Activated naive CD8-positive, alpha-beta T cell treated with anti-CD3 and anti-CD28 coated beads, Interleukin-2, amount 10 ng/mL, durations not matched to agents 7 days and 5 days (primary cell): ENCODE data around the gene COPS2. TPM values are rescaled to one million over a fixed set of nuclear protein-coding genes. Genes with fewer than 3 reads are reported as not detected.

ENCODE experiments used
- ATAC-seq: fragments of 150-1000 bp; cut with Tn5 transposase; one replicate; pipeline ENCODE4 v1.10.0; 2021; ENCODE audit warnings: low read depth, moderate library complexity
- POLR2A ChIA-PET: fragments of 350-600 bp; sonication (Branson Sonifier 250); formaldehyde crosslinking; loops from one replicate; lab custom pipeline; 2021; ENCODE audit warnings: antibody characterized with exemption; lab: Charles Lee
- DNase-seq: peaks from one replicate; pipeline ENCODE4 v3.0.0; 2021
- H3K27ac Mint-ChIP-seq: one replicate; pipeline ENCODE4 v1.8.0; 2022; ENCODE audit warnings: mild to moderate bottlenecking, mixed read lengths
- H3K27me3 Mint-ChIP-seq: one replicate; pipeline ENCODE4 v1.8.0; 2022; ENCODE audit warnings: mild to moderate bottlenecking, moderate library complexity, mixed read lengths
- H3K36me3 Mint-ChIP-seq: one replicate; pipeline ENCODE4 v1.8.0; 2021; ENCODE audit warnings: mild to moderate bottlenecking, mixed read lengths
- H3K4me1 Mint-ChIP-seq: one replicate; pipeline ENCODE4 v1.8.0; 2021; ENCODE audit warnings: mixed read lengths
- H3K4me3 Mint-ChIP-seq: one replicate; pipeline ENCODE4 v1.8.0; 2022; ENCODE audit warnings: mild to moderate bottlenecking, moderate library complexity, mixed read lengths
- H3K9me3 Mint-ChIP-seq: one replicate; pipeline ENCODE4 v1.8.0; 2021; ENCODE audit warnings: mixed read lengths
- total RNA-seq, 2 experiments: library from RNA; stranded (reverse); gene quantifications; one replicate each; pipeline ENCODE4 v1.2.3, GENCODE V29; 2021

The COPS2 gene
- total RNA-seq, 2 experiments from 2014 or later, result 58.9 to 61.1 TPM

GRCh38 chr15:49151831-49152230 is 3.6 kb downstream of the COPS2 start:
- H3K27me3 Mint-ChIP-seq, result no peaks in the 10 kb centered on the region
- no peak for DNase-seq
- H3K36me3 Mint-ChIP-seq, result peaks cover 4% of the 10 kb centered on the region
- H3K4me3 Mint-ChIP-seq, result no peak overlapping the region
- no peak overlapping the region for H3K27ac Mint-ChIP-seq
- POLR2A ChIA-PET, result no interaction called here
- peaks cover 29% of the 10 kb centered on the region for H3K4me1 Mint-ChIP-seq
- ATAC-seq, result no peak
- H3K9me3 Mint-ChIP-seq, result no peaks in the 10 kb centered on the region

DNA sequence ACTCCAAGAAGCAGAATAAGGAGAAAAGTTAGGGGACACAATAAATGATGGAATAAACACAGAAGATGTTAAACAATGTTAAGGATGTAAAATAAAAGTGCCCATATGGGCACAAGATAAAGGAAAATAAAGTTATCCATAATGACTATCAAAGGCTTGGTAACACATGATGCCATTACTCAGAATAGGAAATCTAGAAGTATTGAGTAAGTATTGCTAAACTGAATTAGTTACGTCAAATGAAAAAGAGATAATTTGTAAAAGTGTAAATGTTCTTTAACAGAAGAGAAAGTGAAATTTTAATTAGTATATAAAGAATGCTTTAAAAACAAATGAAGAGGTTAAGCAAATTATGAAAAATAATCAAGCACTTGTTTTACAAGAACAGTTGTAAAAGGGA is 6.7 kb downstream of the COPS2 start:
- peak overlapping the region; percentile 13 for H3K27ac Mint-ChIP-seq

GRCh38 chr15:49148298-49148697 is 7.1 kb downstream of the COPS2 start:
- ATAC-seq (no peak), DNase-seq (no peak)
- Mint-ChIP-seq H3K27me3 (no peaks in the 10 kb centered on the region), H3K4me3 (no peak overlapping the region), H3K27ac (peak overlapping the region; percentile 13), H3K36me3 (peaks cover 6% of the 10 kb centered on the region), H3K4me1 (peaks cover 22% of the 10 kb centered on the region), H3K9me3 (no peaks in the 10 kb centered on the region)
- POLR2A ChIA-PET, result no interaction called here

More for the DNA sequence above, 6.7 kb downstream of the COPS2 start:
- Mint-ChIP-seq H3K36me3 (peaks cover 2% of the 10 kb centered on the region), H3K9me3 (no peaks in the 10 kb centered on the region), H3K4me1 (peaks cover 25% of the 10 kb centered on the region), H3K27me3 (no peaks in the 10 kb centered on the region), H3K4me3 (no peak overlapping the region)
- ATAC-seq (no peak), DNase-seq (no peak)
- POLR2A ChIA-PET, result interaction anchor here (0.6 kb wide), 1 partner anchor 445 kb away, joined by 3 read pairs; no protein-coding TSS in a partner anchor

DNA sequence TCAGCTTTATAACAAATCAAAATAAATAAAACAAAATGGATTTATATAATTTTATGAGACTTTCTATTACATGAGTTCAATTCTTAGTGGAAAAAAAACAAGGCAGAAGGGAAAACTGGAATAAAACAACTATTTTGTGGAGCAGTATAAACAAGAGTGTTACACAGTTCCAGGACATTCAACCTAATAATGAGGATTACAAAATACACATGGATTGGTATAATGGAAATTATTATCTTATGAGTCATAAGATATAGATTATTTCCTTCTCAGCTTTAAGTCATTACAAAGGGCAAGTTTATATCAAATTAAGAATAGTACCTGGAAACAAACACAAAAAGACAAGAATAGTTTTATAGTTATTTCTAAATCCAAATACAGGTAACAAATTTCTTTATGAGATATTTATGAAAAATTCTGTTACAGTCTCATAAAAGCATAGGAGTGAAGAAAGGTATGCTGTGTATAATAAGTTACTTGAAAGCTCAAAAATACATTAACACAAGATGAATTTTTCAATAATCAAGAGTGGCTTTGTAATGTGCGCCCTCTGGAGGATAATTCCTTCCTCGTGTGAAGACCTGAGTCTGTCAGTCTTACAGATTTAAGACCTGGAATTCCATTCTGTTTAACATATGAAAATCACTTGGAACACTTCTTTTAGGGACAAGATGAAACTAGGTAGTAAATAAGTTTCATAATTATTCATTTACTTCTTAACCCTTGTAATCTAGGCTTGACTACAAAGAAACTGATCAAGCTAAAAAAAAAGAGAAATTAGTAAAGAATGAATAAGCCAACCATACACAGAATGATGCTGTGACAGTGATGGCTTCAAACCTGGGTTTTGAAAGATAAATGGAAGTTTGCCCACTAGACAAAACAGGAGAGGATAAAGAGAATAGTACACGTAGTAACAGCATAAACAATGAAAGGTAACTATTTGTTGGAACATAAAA is 9.5 kb downstream of the COPS2 start:
- H3K4me3 Mint-ChIP-seq, result no peak overlapping the region
- H3K27ac Mint-ChIP-seq, result no peak overlapping the region
- H3K9me3 Mint-ChIP-seq, result no peaks in the 10 kb centered on the region
- H3K36me3 Mint-ChIP-seq, result peaks cover 19% of the 10 kb centered on the region
- H3K27me3 Mint-ChIP-seq, result no peaks in the 10 kb centered on the region
- ATAC-seq (no peak), DNase-seq (no peak)
- H3K4me1 Mint-ChIP-seq, result peaks cover 14% of the 10 kb centered on the region
- POLR2A ChIA-PET, result interaction anchor here (0.8 kb wide), 1 partner anchor 268 kb away, joined by 4 read pairs; the partner anchor contains the start of gene EID1

GRCh38 chr15:49137861-49138260 is 17.5 kb downstream of the COPS2 start:
- H3K9me3 Mint-ChIP-seq, result no peaks in the 10 kb centered on the region

DNA sequence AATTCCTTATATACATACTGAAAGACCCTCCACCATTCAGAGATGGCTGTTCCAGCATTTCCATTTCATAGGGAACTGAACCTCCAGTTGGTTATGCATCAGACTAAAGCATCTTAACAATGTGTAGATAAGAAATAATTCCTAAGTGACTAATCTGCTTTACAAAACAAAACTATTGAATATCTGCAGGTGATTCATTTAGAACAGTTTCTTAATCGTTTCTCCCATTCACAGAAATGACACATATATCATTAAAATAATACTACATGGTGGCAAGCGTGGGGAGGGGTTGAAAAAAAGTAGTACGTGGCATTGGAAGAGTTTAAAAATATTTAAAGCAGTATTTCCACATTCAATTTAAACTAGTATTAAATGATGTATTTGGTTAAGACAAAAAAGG is 19.5 kb downstream of the COPS2 start:
- Mint-ChIP-seq H3K27ac (no peak overlapping the region), H3K36me3 (peaks cover 26% of the 10 kb centered on the region), H3K4me1 (peaks cover 17% of the 10 kb centered on the region), H3K27me3 (no peaks in the 10 kb centered on the region), H3K4me3 (no peak overlapping the region), H3K9me3 (no peaks in the 10 kb centered on the region)
- DNase-seq (no peak), ATAC-seq (no peak)
- POLR2A ChIA-PET, result interaction anchor here (1.3 kb wide), 1 partner anchor 20 kb away, joined by 3 read pairs; no protein-coding TSS in a partner anchor

More at GRCh38 chr15:49137861-49138260, 17.5 kb downstream of the COPS2 start:
- no peaks in the 10 kb centered on the region for H3K27me3 Mint-ChIP-seq
- peaks cover 31% of the 10 kb centered on the region for H3K36me3 Mint-ChIP-seq
- no peak overlapping the region for H3K4me3 Mint-ChIP-seq
- H3K4me1 Mint-ChIP-seq, result peaks cover 17% of the 10 kb centered on the region
- no peak overlapping the region for H3K27ac Mint-ChIP-seq
- ATAC-seq (no peak), DNase-seq (no peak)
- POLR2A ChIA-PET, result no interaction called here

DNA sequence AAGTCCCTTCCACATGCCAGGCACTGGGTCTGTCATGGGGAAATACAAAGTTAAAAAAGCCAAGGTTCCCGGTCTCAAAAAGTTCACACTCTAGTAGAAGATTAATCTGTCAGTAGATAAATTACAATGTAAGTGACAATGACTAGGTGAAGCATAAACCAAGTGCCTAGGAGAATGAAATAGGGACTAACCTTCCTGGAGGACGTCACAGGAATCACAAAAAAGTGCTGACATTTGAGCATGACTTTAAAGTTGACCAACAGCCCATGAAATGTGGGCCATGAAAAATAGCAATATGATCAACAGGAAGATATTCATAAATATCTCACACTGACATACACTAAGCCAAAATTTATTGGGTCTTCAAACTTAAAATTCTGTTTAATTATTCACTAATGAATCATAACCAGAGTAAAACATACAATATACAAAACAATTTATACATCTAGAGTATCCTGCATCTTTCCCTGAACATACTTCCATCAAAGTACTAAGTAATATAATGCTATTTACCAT is 20.0 kb downstream of the COPS2 start:
- H3K27me3 Mint-ChIP-seq, result no peaks in the 10 kb centered on the region
- H3K4me3 Mint-ChIP-seq, result peak overlapping the region; percentile 3
- H3K27ac Mint-ChIP-seq, result no peak overlapping the region
- POLR2A ChIA-PET, result no interaction called here
- peaks cover 26% of the 10 kb centered on the region for H3K36me3 Mint-ChIP-seq
- DNase-seq (no peak), ATAC-seq (no peak)
- H3K4me1 Mint-ChIP-seq, result peaks cover 17% of the 10 kb centered on the region
- no peaks in the 10 kb centered on the region for H3K9me3 Mint-ChIP-seq

DNA sequence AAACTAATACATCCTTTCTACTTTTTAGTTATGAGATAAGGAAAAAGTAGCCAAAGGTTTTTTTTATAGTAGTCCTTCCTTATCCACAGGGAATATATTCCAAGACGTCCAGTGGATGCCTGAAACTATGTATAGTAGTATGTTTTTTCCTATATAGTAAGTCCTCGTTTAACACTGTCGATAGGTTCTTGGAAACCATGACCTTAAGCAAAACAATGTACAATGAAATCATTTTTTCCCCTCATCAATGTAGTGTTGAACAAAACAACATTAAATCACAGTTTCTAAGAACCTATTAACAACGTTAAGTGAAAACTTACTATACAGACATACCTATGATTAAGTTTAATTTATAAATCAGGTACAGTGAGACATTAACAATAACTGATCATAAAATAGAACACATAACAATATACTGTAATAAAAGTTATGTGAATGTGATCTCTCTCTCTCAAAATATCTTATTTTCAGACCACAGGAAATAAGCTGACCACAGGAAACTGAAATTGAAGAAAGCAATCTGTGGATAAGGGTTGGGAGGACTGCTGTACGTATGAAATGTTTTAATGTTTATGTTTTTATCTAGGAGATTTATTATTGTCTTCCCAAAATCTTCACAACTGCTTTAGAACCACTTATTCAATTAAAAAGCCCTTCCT is 20.6 kb downstream of the COPS2 start:
- Mint-ChIP-seq H3K27me3 (no peaks in the 10 kb centered on the region), H3K27ac (no peak overlapping the region), H3K9me3 (no peaks in the 10 kb centered on the region), H3K4me1 (peaks cover 17% of the 10 kb centered on the region), H3K36me3 (peaks cover 27% of the 10 kb centered on the region), H3K4me3 (peak overlapping the region; percentile 3)
- POLR2A ChIA-PET, result no interaction called here
- ATAC-seq (no peak), DNase-seq (no peak)

- POLR2A ChIA-PET, result no interaction called here
- ATAC-seq, result no peak
- no peaks in the 10 kb centered on the region for H3K27me3 Mint-ChIP-seq
- H3K9me3 Mint-ChIP-seq, result no peaks in the 10 kb centered on the region
- no peak overlapping the region for H3K4me3 Mint-ChIP-seq
- H3K36me3 Mint-ChIP-seq, result peaks cover 28% of the 10 kb centered on the region
- no peak for DNase-seq
- H3K4me1 Mint-ChIP-seq, result peaks cover 15% of the 10 kb centered on the region
- H3K27ac Mint-ChIP-seq, result no peak overlapping the region
These were observed 24.0 kb downstream of the COPS2 start for GRCh38 chr15:49131403-49131802.

DNA sequence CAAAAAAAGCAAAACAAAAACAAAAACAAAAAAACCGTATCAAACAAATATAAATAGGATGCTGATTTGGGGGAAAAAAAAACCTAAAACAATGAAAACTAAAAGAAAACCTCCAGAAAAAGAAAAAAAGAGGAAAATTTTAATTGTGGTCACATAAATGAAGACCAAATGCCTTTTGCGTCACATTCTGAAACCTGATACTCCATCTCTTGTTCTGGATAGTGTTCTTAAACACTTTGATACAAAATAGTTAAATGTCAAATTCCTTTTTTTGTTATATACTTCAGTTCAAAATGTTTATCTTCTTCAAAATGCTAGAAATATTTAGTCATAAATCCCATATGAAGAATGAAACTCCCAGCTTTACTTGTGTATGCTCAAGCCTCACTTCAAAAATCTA is 31.0 kb downstream of the COPS2 start:
- DNase-seq (no peak), ATAC-seq (no peak)
- no peak overlapping the region for H3K27ac Mint-ChIP-seq
- H3K27me3 Mint-ChIP-seq, result no peaks in the 10 kb centered on the region
- POLR2A ChIA-PET, result no interaction called here
- no peak overlapping the region for H3K4me3 Mint-ChIP-seq
- H3K9me3 Mint-ChIP-seq, result no peaks in the 10 kb centered on the region
- H3K36me3 Mint-ChIP-seq, result peaks cover 6% of the 10 kb centered on the region
- peaks cover 2% of the 10 kb centered on the region for H3K4me1 Mint-ChIP-seq

DNA sequence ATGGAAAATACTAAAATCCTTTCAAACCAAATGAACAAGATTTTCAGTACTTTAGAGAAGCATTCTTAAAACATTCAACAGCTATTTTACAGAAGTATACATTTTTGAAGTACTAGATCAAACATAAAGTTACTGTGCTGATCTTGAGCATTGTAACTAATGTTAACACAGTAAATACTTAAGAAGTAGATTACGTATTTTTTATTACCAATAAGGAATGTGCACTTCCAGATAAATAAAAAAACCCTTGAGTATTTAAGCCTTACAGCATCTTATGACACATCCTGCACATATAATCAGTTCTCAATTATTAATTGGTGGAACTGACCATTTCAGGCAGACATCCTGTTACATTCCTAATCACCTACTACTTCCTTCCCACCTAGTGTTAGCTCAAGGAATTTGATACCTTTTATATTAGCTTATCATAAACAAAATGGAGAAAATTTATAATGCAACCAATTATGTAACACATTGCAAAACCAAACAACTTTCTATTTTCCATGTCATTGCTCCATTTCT is 32.8 kb downstream of the COPS2 start:
- POLR2A ChIA-PET, result no interaction called here
- no peak overlapping the region for H3K4me3 Mint-ChIP-seq
- H3K9me3 Mint-ChIP-seq, result no peaks in the 10 kb centered on the region
- H3K36me3 Mint-ChIP-seq, result peaks cover 5% of the 10 kb centered on the region
- ATAC-seq (no peak), DNase-seq (no peak)
- no peaks in the 10 kb centered on the region for H3K27me3 Mint-ChIP-seq
- peaks cover 2% of the 10 kb centered on the region for H3K4me1 Mint-ChIP-seq
- no peak overlapping the region for H3K27ac Mint-ChIP-seq

DNA sequence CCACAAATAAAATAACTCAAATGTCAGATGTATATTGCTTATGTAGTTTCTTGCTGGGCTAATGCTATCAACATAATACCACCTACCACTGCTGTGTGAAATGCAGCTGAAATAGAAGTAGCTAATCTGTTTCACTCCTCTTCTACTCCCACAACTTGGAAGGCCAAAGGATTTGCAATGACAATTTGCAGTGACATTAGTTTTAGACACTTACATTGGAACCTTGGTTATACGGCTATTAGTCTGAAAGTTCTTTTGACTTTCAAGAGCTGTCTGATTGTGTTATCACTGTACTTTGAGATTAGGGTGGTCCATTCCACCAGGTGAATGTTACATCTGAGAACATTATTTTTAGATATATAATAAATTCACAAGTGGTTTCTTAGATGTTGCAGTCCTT is 33.5 kb downstream of the COPS2 start:
- POLR2A ChIA-PET, result no interaction called here
- DNase-seq (no peak), ATAC-seq (no peak)
- no peaks in the 10 kb centered on the region for H3K9me3 Mint-ChIP-seq
- H3K4me1 Mint-ChIP-seq, result peaks cover 2% of the 10 kb centered on the region
- H3K27me3 Mint-ChIP-seq, result no peaks in the 10 kb centered on the region
- no peak overlapping the region for H3K27ac Mint-ChIP-seq
- H3K36me3 Mint-ChIP-seq, result peaks cover 6% of the 10 kb centered on the region
- H3K4me3 Mint-ChIP-seq, result no peak overlapping the region

DNA sequence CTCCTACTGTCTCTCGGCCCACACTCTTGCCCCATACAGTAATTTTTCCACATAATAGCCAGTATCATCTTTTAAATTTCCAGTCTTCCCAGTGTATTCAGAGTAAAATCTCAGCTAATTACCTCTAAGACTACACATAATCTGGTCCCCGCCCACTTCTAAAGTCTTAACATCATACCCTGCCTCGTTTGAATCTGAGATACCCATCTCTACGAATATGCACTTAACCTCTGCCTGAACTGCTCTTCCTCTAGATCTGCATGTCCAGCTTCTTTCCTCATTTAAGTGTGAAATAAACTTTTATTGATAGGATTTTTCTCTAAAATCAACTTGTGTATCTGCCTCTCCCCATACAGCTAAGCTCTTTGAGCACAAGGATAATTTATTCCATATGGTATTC is 34.6 kb downstream of the COPS2 start:
- Mint-ChIP-seq H3K27ac (no peak overlapping the region), H3K27me3 (no peaks in the 10 kb centered on the region), H3K9me3 (no peaks in the 10 kb centered on the region), H3K4me3 (no peak overlapping the region), H3K4me1 (peaks cover 2% of the 10 kb centered on the region), H3K36me3 (peaks cover 11% of the 10 kb centered on the region)
- DNase-seq (no peak), ATAC-seq (no peak)
- POLR2A ChIA-PET, result no interaction called here
